Adrenal gland (tissue), 5 donors: Measurements from ENCODE around the gene PPP1R16B.

Source experiments
- CTCF ChIP-seq, 6 experiments: fragments of 450-650 bp in 4 of 6; fragments of 200-600 bp in 2 of 6; sonication (generic) in 1 of 6; IDR thresholded peaks; 1 replicate in 5 of 6; 2 replicates in 1 of 6; pipeline versions ENCODE4 v1.5.1 to v1.8.0; 2016 to 2021; ENCODE audit warnings: antibody characterized with exemption in 6 of 6, mild to moderate bottlenecking in 2 of 6, moderate library complexity in 1 of 6
- POLR2A ChIP-seq, 2 donors: fragments of 450-650 bp; IDR thresholded peaks; one replicate each; pipeline ENCODE4 v1.6.1; 2017; ENCODE audit warnings: antibody characterized with exemption in 2 of 2, mild to moderate bottlenecking in 2 of 2, moderate library complexity in 1 of 2
- donor health status: DM: no; HTN: no; CAD: no.

GRCh38 chr20:38759106-38759505 is 46.4 kb upstream of the PPP1R16B start:
- TF ChIP-seq POLR2A (IDR thresholded peaks at IDR 0.05) (no peak), CTCF (IDR thresholded peaks at IDR 0.05) (no peak)
